ENCODE measurements around the gene MYO5B.

The MYO5B gene

DNA sequence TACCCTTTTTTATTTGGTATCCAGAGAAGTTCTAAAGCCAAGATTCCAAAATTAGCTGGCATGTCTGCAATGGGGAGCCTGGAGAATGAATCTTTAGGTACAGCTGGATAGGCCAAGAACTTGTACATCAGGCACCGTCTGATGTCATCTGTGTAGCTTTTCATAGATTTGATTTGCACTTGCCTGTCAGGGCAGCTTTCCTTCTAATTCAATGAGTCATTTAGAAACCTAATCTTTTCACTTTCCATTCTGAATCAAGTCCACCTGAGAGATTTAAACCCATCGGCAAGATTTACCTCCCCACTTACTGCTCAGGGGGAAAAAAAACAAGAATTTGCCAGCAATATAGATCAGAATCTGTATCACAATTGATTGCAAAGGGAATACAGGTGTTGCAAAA is 320.7 kb downstream of the MYO5B start:
- DNase-seq (ENCODE audit: low read depth) = no peak

DNA sequence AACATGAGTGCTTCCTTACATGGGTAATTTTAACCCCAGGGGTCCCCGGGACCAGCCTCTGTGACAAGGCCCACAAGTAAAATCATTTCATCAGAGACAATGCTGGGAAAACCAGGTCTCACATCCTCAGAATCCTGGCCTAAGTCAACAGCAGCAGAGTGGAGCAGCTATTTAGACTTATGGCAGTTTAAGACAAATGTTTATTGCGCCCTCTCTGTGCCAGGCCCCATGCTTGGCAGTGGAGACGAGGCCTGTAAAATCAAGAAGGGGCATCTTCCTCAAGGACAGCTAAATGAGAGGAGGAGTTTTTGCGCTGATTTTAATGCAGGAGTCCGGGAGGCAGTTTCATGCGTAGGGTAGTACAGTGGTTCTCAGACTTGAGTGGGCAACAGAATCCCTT is 325.6 kb downstream of the MYO5B start:
- TF ChIP-seq, protein P1, sequence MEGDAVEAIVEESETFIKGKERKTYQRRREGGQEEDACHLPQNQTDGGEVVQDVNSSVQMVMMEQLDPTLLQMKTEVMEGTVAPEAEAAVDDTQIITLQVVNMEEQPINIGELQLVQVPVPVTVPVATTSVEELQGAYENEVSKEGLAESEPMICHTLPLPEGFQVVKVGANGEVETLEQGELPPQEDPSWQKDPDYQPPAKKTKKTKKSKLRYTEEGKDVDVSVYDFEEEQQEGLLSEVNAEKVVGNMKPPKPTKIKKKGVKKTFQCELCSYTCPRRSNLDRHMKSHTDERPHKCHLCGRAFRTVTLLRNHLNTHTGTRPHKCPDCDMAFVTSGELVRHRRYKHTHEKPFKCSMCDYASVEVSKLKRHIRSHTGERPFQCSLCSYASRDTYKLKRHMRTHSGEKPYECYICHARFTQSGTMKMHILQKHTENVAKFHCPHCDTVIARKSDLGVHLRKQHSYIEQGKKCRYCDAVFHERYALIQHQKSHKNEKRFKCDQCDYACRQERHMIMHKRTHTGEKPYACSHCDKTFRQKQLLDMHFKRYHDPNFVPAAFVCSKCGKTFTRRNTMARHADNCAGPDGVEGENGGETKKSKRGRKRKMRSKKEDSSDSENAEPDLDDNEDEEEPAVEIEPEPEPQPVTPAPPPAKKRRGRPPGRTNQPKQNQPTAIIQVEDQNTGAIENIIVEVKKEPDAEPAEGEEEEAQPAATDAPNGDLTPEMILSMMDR (conservative IDR thresholded peaks at IDR 0.05; ENCODE audit: control insufficient read depth, insufficient read depth, low read depth, low read length) = no peak
- no peak for DNase-seq (ENCODE audit: low read depth)
- no peak overlapping the region for H3K4me3 ChIP-seq (ENCODE audit: control insufficient read depth, low read depth, low read length)

More for the DNA sequence above, 320.7 kb downstream of the MYO5B start:
- TF ChIP-seq, protein P1 (conservative IDR thresholded peaks at IDR 0.05; ENCODE audit: control insufficient read depth, insufficient read depth, low read depth, low read length) = no peak
- H3K4me3 ChIP-seq (ENCODE audit: control insufficient read depth, low read depth, low read length) = no peak overlapping the region

DNA sequence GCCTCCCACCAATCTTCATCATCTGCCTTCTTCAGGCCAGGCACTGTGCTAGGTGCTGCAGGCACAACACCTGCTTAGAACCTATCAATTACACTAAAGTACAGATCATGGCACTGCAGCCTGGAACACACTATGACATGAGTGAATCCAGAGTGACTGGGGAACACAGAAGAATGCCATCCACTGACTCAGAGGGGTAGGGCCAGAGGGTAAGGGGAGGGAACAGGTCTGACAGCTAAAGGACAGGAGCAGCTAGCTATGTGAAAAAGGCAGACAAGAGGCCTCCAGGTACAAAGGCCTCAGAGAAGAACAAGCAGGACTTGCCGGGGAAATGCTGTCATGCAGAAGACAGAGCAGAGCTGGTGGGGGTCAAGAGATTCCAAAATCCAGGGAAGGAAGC is 328.3 kb downstream of the MYO5B start:
- DNase-seq (ENCODE audit: low read depth) = no peak
- no peak overlapping the region for H3K4me3 ChIP-seq (ENCODE audit: control insufficient read depth, low read depth, low read length)
- TF ChIP-seq, protein P1 (conservative IDR thresholded peaks at IDR 0.05; ENCODE audit: control insufficient read depth, insufficient read depth, low read depth, low read length) = no peak

GRCh38 chr18:49865401-49865800 is 329.5 kb downstream of the MYO5B start:
- TF ChIP-seq, protein P1 (conservative IDR thresholded peaks at IDR 0.05; ENCODE audit: control insufficient read depth, insufficient read depth, low read depth, low read length) = no peak
- H3K4me3 ChIP-seq (ENCODE audit: control insufficient read depth, low read depth, low read length) = no peak overlapping the region
- peak; percentile 14 for DNase-seq (ENCODE audit: low read depth)

- no peak overlapping the region for H3K4me3 ChIP-seq (ENCODE audit: control insufficient read depth, low read depth, low read length)
- TF ChIP-seq, protein P1 (conservative IDR thresholded peaks at IDR 0.05; ENCODE audit: control insufficient read depth, insufficient read depth, low read depth, low read length) = no peak
- no peak for DNase-seq (ENCODE audit: low read depth)
Observed at GRCh38 chr18:49863769-49864621, 331.0 kb downstream of the MYO5B start.

DNA sequence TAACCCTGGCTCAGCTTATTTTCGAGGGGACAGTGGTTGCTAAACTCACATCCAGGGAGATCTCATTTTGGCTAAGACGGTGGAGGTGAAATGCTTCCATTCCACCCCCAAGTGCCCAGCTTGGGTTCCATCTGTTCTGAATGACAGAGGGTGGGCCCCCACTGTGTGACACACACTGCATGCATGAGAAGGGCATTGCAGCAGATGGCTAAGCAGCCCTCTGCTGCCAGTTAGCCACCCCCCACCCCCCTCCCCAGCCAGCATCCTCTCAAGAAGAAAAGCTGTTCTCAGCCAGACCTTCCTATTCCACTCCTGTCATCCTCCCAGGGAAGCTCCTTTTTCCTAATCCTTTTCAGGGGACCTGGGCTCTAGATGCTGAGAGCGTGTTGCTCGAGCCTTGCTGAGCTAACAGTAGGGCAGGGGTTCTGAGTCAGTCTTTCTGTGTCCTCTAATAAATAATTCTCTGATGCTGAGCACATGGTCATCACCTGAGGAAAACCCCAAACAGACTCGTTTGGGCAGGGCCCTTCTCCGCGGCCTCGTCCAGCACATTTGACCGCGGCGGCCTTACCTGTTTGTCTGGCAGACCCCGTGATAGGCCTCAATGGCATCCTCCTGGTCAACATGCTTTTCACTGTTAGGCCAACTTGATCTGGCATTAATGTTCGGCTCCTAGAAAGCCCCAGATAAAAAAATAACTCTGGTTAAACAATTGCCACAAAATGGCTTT is 332.1 kb downstream of the MYO5B start:
- no peak for DNase-seq (ENCODE audit: low read depth)
- no peak overlapping the region for H3K4me3 ChIP-seq (ENCODE audit: control insufficient read depth, low read depth, low read length)

More for the DNA sequence above, 332.1 kb downstream of the MYO5B start:
- TF ChIP-seq, protein P1 (conservative IDR thresholded peaks at IDR 0.05; ENCODE audit: control insufficient read depth, insufficient read depth, low read depth, low read length) = no peak
